GM12874 (cell line): ENCODE data around the gene FIGLA.

Experiments
- CTCF ChIP-seq: IDR thresholded peaks from 2 replicates; pipeline ENCODE4 v1.5.1; 2011; ENCODE audit warnings: low read depth, mild to moderate bottlenecking, control low read depth, low read length, moderate library complexity; ENCODE audit not compliant: insufficient read depth

Gene FIGLA

GRCh38 chr2:70831861-70832260 lies 41.4 kb upstream of the FIGLA start:
- TF ChIP-seq CTCF = no peak

- no peak for TF ChIP-seq CTCF
Observed at GRCh38 chr2:70830366-70830765, 39.9 kb upstream of the FIGLA start.

GRCh38 chr2:70829916-70830315 lies 39.5 kb upstream of the FIGLA start:
- TF ChIP-seq CTCF = no peak

GRCh38 chr2:70828914-70829824 lies 38.7 kb upstream of the FIGLA start:
- no peak for TF ChIP-seq CTCF

- TF ChIP-seq CTCF = no peak
Observed at GRCh38 chr2:70828115-70828514, 37.7 kb upstream of the FIGLA start.

- TF ChIP-seq CTCF = no peak
Observed at GRCh38 chr2:70827388-70827787, 36.9 kb upstream of the FIGLA start.

GRCh38 chr2:70826696-70827350 lies 36.4 kb upstream of the FIGLA start:
- TF ChIP-seq CTCF = no peak
